ENCODE data around the gene SCUBE3. TPM values are rescaled to one million over a fixed set of nuclear protein-coding genes. Genes with fewer than 3 reads are reported as not detected.

Gene SCUBE3
- total and polyA plus RNA-seq, 2 experiments from 2014 or later, result 8.7 to 10.2 TPM

- TF ChIP-seq CTCF (IDR thresholded peaks at IDR 0.05; ENCODE audit: poor library complexity) (no peak), EZH2phosphoT487 (IDR thresholded peaks at IDR 0.05; ENCODE audit: low read depth, severe bottlenecking, unreplicated experiment) (no peak), EZH2 (IDR thresholded peaks at IDR 0.05; ENCODE audit: borderline replicate concordance) (no peak)
- Histone ChIP-seq H2AFZ (no peak overlapping the region), H3K36me3 (replicated peaks; ENCODE audit: insufficient read depth, low read depth) (no peaks in the 10 kb centered on the region), H3K9me3 (ENCODE audit: low read depth) (no peaks in the 10 kb centered on the region), H3K27ac (no peak overlapping the region), H3K27me3 (no peaks in the 10 kb centered on the region), H3K9me2 (replicated peaks; ENCODE audit: insufficient read depth) (no peaks in the 10 kb centered on the region), H4K20me1 (ENCODE audit: insufficient read depth, poor library complexity, severe bottlenecking) (no peaks in the 10 kb centered on the region), H3K4me3 (no peak overlapping the region), H3K4me2 (no peak overlapping the region), H3K79me2 (no peaks in the 10 kb centered on the region), H3K4me1 (ENCODE audit: insufficient read depth) (no peaks in the 10 kb centered on the region)
- no peak for DNase-seq (ENCODE audit: low spot score)
- WGBS (ENCODE audit: low lambda C conversion rate, missing lambda C conversion rate), result 88% methylated on average over 3 of the region's 3 CpGs
Measured at GRCh38 chr6:35195120-35195780, 18.5 kb upstream of the SCUBE3 start.

- H2AFZ ChIP-seq, result no peak overlapping the region
Measured at GRCh38 chr6:35197196-35197595, 16.6 kb upstream of the SCUBE3 start.

GRCh38 chr6:35199866-35200265, 13.9 kb upstream of the SCUBE3 start:
- Histone ChIP-seq H3K9me3 (ENCODE audit: low read depth) (no peaks in the 10 kb centered on the region), H3K4me3 (no peak overlapping the region), H3K4me1 (ENCODE audit: insufficient read depth) (no peaks in the 10 kb centered on the region), H4K20me1 (ENCODE audit: insufficient read depth, poor library complexity, severe bottlenecking) (no peaks in the 10 kb centered on the region), H3K4me2 (no peak overlapping the region), H3K27me3 (no peaks in the 10 kb centered on the region), H3K9me2 (replicated peaks; ENCODE audit: insufficient read depth) (no peaks in the 10 kb centered on the region), H3K79me2 (no peaks in the 10 kb centered on the region), H3K36me3 (replicated peaks; ENCODE audit: insufficient read depth, low read depth) (no peaks in the 10 kb centered on the region), H3K27ac (no peak overlapping the region), H2AFZ (no peak overlapping the region)
- no peak for DNase-seq (ENCODE audit: low spot score)
- WGBS (ENCODE audit: low lambda C conversion rate, missing lambda C conversion rate), result 86% methylated on average over 2 of the region's 2 CpGs
- TF ChIP-seq CTCF (IDR thresholded peaks at IDR 0.05; ENCODE audit: poor library complexity), result no peak
- no peak for TF ChIP-seq EZH2 (IDR thresholded peaks at IDR 0.05; ENCODE audit: borderline replicate concordance)
- no peak for TF ChIP-seq EZH2phosphoT487 (IDR thresholded peaks at IDR 0.05; ENCODE audit: low read depth, severe bottlenecking, unreplicated experiment)

More at GRCh38 chr6:35197196-35197595, 16.6 kb upstream of the SCUBE3 start:
- H3K79me2 ChIP-seq, result no peaks in the 10 kb centered on the region
- H3K27ac ChIP-seq, result no peak overlapping the region
- H3K4me3 ChIP-seq, result no peak overlapping the region
- no peaks in the 10 kb centered on the region for H3K4me1 ChIP-seq (ENCODE audit: insufficient read depth)
- H3K27me3 ChIP-seq, result no peaks in the 10 kb centered on the region
- no peak for DNase-seq (ENCODE audit: low spot score)
- WGBS (ENCODE audit: low lambda C conversion rate, missing lambda C conversion rate), result 70% methylated on average over 5 of the region's 5 CpGs
- H3K4me2 ChIP-seq, result no peak overlapping the region
- H3K9me2 ChIP-seq (replicated peaks; ENCODE audit: insufficient read depth), result no peaks in the 10 kb centered on the region
- H4K20me1 ChIP-seq (ENCODE audit: insufficient read depth, poor library complexity, severe bottlenecking), result no peaks in the 10 kb centered on the region
- no peaks in the 10 kb centered on the region for H3K9me3 ChIP-seq (ENCODE audit: low read depth)
- no peak for TF ChIP-seq CTCF (IDR thresholded peaks at IDR 0.05; ENCODE audit: poor library complexity)
- no peak for TF ChIP-seq EZH2phosphoT487 (IDR thresholded peaks at IDR 0.05; ENCODE audit: low read depth, severe bottlenecking, unreplicated experiment)
- no peak for TF ChIP-seq EZH2 (IDR thresholded peaks at IDR 0.05; ENCODE audit: borderline replicate concordance)
- no peaks in the 10 kb centered on the region for H3K36me3 ChIP-seq (replicated peaks; ENCODE audit: insufficient read depth, low read depth)

All from hepatocyte (in vitro differentiated cells).